COLO668 (cell line): Measurements from ENCODE around the gene KIRREL1.

Source experiments
- DNase-seq: peaks from one replicate; lab custom pipeline; 2025; ENCODE audit not compliant: unreplicated experiment; lab: John Stamatoyannopoulos, UW

Gene KIRREL1

GRCh38 chr1:158028969-158029368, 35.5 kb downstream of the KIRREL1 start:
- DNase-seq: no peak

DNA sequence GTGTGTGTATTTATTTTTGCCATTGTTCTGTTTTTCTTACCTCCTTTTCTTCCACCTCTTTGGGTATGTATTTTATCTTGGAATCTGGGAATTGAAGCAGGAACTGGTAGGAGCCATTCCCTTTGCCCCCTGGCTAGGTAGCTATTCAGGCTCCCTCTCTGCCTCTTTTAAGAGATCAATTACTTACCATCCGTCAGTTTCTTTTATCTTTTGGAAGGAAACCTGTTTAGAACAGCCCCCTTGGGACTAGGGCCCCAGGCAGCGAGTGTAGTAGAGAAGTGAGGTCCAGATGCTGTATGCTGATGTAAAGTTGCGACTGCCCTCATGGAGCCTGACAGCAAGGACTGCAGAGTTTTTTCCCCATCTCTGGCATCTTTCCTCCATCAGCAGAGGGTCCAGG, 41.6 kb downstream of the KIRREL1 start:
- DNase-seq: no peak

GRCh38 chr1:158035976-158036583, 42.6 kb downstream of the KIRREL1 start:
- DNase-seq: peak; percentile 5

DNA sequence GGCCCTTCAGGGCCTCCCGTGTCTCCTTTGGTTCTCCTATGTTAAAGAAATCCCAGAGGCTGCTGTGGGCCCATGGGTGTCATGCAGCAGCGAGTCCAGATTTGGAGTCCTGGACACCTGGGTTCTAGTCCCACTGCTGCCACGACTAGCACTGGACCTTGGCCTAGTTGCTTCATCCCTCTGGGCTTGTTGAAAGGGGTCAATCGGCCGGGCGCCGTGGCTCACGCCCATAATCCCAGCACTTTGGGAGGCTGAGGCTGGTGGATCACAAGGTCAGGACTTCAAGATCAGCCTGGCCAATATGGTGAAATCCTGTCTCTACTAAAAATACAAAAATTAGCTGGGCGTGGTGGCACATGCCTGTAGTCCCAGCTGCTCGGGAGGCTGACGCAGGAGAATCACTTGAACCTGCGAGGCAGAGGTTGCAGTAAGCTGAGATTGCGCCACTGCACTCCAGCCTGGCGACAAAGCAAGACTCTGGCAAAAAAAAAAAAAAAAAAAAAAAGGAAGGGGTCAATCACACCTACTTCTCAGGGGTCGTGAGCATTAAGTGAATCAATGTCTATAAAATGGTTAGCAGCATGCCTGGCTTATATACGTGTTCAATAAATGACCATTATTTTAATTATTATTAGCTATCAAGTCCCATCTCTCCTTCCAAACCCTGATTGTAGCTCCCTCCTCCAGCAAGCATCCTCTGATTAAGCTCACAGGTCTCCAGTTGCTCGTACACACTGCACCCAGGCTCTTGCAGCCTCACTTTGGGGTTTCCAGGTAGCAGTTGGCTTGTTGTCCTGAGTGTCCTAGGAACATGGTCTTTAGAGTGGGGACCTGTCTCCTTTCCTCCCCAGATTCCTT, 43.8 kb downstream of the KIRREL1 start:
- no peak for DNase-seq

- no peak for DNase-seq
Observed at GRCh38 chr1:158037866-158038359, 44.5 kb downstream of the KIRREL1 start.

GRCh38 chr1:158038793-158039192, 45.3 kb downstream of the KIRREL1 start:
- no peak for DNase-seq

- DNase-seq: no peak
Observed at GRCh38 chr1:158039380-158039779, 45.9 kb downstream of the KIRREL1 start.

- no peak for DNase-seq
Observed at GRCh38 chr1:158040323-158040722, 46.9 kb downstream of the KIRREL1 start.

- no peak for DNase-seq
Observed at GRCh38 chr1:158043232-158043631, 49.8 kb downstream of the KIRREL1 start.

DNA sequence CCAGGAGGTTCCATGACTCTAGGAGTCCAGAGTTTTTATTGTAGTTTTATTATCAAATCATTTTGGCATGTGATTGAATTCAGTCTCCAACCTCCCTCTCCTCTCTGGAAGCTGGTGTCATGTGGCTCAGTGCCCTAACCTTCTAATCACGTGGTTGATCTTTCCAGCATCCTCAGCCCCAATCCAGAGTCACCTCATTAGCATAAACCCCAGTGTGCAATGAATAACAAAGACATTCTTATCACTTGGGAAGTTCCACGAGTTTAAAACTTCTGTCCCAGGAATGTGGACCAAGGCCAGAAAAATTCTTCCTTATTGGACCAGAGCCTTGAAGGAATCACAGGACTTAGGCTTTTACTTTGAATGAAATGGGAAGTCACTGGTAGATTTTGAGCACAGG, 52.2 kb downstream of the KIRREL1 start:
- DNase-seq: no peak

- DNase-seq: no peak
Observed at GRCh38 chr1:158046715-158047510, 53.5 kb downstream of the KIRREL1 start.

DNA sequence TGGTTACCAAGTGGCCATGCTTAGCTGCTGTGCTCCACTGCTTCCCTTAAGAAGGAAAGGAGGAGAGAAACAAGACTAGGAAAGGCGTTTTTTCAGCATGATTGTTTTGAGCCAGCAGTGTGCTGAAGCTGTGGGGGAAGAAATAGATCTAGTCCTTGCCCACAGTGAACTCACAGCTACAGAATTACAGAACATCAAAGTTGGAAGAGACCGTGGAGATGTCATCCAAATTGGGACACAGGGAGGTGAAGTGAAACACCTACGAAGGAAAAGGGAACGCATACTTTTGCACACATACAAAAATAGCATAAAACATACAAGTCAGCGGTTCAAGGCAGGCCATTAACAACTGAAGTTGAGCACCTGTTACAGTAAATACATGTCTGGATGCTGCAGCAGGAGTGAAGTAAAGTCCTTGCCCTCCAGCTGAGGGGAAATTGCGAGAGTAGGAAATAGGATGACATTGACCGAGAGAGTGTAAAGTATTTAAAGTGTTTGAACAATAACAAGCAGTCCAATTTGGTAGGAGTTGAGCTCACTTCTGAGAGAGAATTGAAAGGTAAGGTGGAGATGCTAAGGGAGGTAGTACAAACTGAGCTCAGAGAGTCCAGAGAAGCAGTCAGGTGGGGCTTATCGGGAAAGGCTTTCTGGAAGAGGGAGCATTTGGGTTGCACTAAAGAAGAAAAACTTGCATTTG, 55.1 kb downstream of the KIRREL1 start:
- no peak for DNase-seq

- no peak for DNase-seq
Observed at GRCh38 chr1:158049853-158050252, 56.4 kb downstream of the KIRREL1 start.

- no peak for DNase-seq
Observed at GRCh38 chr1:158053276-158053675, 59.8 kb downstream of the KIRREL1 start.

DNA sequence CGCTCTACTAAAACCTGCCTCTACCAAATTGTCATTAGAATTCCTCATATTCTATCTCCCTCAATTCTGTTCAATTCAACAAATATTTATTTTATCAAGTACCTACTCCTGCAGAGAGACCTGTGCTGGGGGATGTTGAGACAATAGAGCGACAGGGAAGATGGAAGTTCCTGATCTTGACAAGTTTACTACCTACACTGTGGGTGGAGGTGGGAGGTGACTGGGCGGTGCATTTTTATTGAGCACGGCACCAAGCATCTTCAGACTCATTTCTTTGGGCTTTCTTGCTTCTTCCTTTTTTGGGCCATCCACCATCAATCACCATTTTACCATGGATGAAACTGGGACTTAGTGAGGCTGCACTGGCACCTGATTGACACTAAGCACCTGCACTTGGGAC, 61.3 kb downstream of the KIRREL1 start:
- no peak for DNase-seq

- DNase-seq: no peak
Observed at GRCh38 chr1:158055854-158056253, 62.4 kb downstream of the KIRREL1 start.

- no peak for DNase-seq
Observed at GRCh38 chr1:158056498-158056897, 63.1 kb downstream of the KIRREL1 start.

- DNase-seq: no peak
Observed at GRCh38 chr1:158058237-158058985, 65.0 kb downstream of the KIRREL1 start.

GRCh38 chr1:158059984-158060383, 66.5 kb downstream of the KIRREL1 start:
- DNase-seq: no peak

- DNase-seq: no peak
Observed at GRCh38 chr1:158062174-158062573, 68.7 kb downstream of the KIRREL1 start.
